Endothelial cell (in vitro differentiated cells): ENCODE data around the gene NME7. TPM values are rescaled to one million over a fixed set of nuclear protein-coding genes. Genes with fewer than 3 reads are reported as not detected.

Source experiments
- DNase-seq: peaks from one replicate; pipeline ENCODE4 v3.0.0; 2021; ENCODE audit warnings: low spot score
- H3K27ac Mint-ChIP-seq: one replicate; pipeline ENCODE4 v1.8.0; 2021; ENCODE audit warnings: mixed read lengths, inconsistent platforms; ENCODE audit not compliant: unreplicated experiment
- H3K27me3 Mint-ChIP-seq: one replicate; pipeline ENCODE4 v1.8.0; 2021; ENCODE audit warnings: mild to moderate bottlenecking, moderate library complexity, mixed read lengths, inconsistent platforms; ENCODE audit not compliant: unreplicated experiment
- H3K36me3 Mint-ChIP-seq: one replicate; pipeline ENCODE4 v1.8.0; 2021; ENCODE audit warnings: mild to moderate bottlenecking, low read depth, mixed read lengths, inconsistent platforms; ENCODE audit not compliant: unreplicated experiment
- H3K4me1 Mint-ChIP-seq: one replicate; pipeline ENCODE4 v1.8.0; 2021; ENCODE audit warnings: mild to moderate bottlenecking, mixed read lengths, inconsistent platforms; ENCODE audit not compliant: unreplicated experiment
- H3K4me3 Mint-ChIP-seq: one replicate; pipeline ENCODE4 v1.8.0; 2021; ENCODE audit warnings: mild to moderate bottlenecking, mixed read lengths, inconsistent platforms; ENCODE audit not compliant: unreplicated experiment
- H3K9me3 Mint-ChIP-seq: one replicate; pipeline ENCODE4 v1.8.0; 2021; ENCODE audit warnings: mixed read lengths, inconsistent platforms; ENCODE audit not compliant: unreplicated experiment
- CTCF ChIP-seq: fragments of 200-600 bp; sonication (generic); IDR thresholded peaks from one replicate; pipeline ENCODE4 v1.5.0; 2021; ENCODE audit warnings: antibody characterized with exemption; ENCODE audit not compliant: unreplicated experiment
- total RNA-seq: library from RNA; stranded (reverse); fragmentation: NEBNext Ultra II Directional; extraction: Animal tissue kit (Norgen Biotek cat#: 25700); gene quantifications from one replicate; pipeline ENCODE4 v1.2.1, GENCODE V29; 2021; ENCODE audit not compliant: unreplicated experiment

Gene NME7
- total RNA-seq, 1 donor from 2014 or later = 18.9 TPM

- Mint-ChIP-seq H3K4me1 (no peaks in the 10 kb centered on the region), H3K4me3 (no peak overlapping the region), H3K27ac (no peak overlapping the region), H3K27me3 (peaks cover 1% of the 10 kb centered on the region), H3K36me3 (no peaks in the 10 kb centered on the region), H3K9me3 (no peaks in the 10 kb centered on the region)
- no peak for TF ChIP-seq CTCF
- DNase-seq = no peak
Measured at GRCh38 chr1:169142129-169142528, 225.5 kb downstream of the NME7 start.

- peaks cover 1% of the 10 kb centered on the region for H3K27me3 Mint-ChIP-seq
- H3K36me3 Mint-ChIP-seq = no peaks in the 10 kb centered on the region
- H3K4me3 Mint-ChIP-seq = no peak overlapping the region
- H3K4me1 Mint-ChIP-seq = no peaks in the 10 kb centered on the region
- H3K27ac Mint-ChIP-seq = no peak overlapping the region
- DNase-seq = no peak
- TF ChIP-seq CTCF = no peak
- H3K9me3 Mint-ChIP-seq = no peaks in the 10 kb centered on the region
Measured at GRCh38 chr1:169141356-169141755, 226.2 kb downstream of the NME7 start.

- no peak for TF ChIP-seq CTCF
- DNase-seq = no peak
- Mint-ChIP-seq H3K4me1 (no peaks in the 10 kb centered on the region), H3K9me3 (no peaks in the 10 kb centered on the region), H3K27me3 (peaks cover 1% of the 10 kb centered on the region), H3K4me3 (no peak overlapping the region), H3K27ac (no peak overlapping the region), H3K36me3 (no peaks in the 10 kb centered on the region)
Measured at GRCh38 chr1:169138866-169139670, 228.5 kb downstream of the NME7 start.

- Mint-ChIP-seq H3K9me3 (no peaks in the 10 kb centered on the region), H3K27ac (no peak overlapping the region), H3K4me3 (no peak overlapping the region), H3K36me3 (no peaks in the 10 kb centered on the region), H3K4me1 (no peaks in the 10 kb centered on the region), H3K27me3 (peaks cover 1% of the 10 kb centered on the region)
- no peak for DNase-seq
- TF ChIP-seq CTCF = no peak
Measured at GRCh38 chr1:169137357-169137756, 230.2 kb downstream of the NME7 start.

- H3K4me3 Mint-ChIP-seq = no peak overlapping the region
- TF ChIP-seq CTCF = no peak
- no peaks in the 10 kb centered on the region for H3K4me1 Mint-ChIP-seq
- no peaks in the 10 kb centered on the region for H3K9me3 Mint-ChIP-seq
- DNase-seq = no peak
- H3K36me3 Mint-ChIP-seq = no peaks in the 10 kb centered on the region
- no peak overlapping the region for H3K27ac Mint-ChIP-seq
- H3K27me3 Mint-ChIP-seq = peaks cover 1% of the 10 kb centered on the region
Measured at GRCh38 chr1:169133801-169134502, 233.6 kb downstream of the NME7 start.
